ENCODE results near the gene CSNK1D.

CSNK1D gene

GRCh38 chr17:82244413-82245133, 28.9 kb downstream of the CSNK1D start:
- TF ChIP-seq, protein P1, sequence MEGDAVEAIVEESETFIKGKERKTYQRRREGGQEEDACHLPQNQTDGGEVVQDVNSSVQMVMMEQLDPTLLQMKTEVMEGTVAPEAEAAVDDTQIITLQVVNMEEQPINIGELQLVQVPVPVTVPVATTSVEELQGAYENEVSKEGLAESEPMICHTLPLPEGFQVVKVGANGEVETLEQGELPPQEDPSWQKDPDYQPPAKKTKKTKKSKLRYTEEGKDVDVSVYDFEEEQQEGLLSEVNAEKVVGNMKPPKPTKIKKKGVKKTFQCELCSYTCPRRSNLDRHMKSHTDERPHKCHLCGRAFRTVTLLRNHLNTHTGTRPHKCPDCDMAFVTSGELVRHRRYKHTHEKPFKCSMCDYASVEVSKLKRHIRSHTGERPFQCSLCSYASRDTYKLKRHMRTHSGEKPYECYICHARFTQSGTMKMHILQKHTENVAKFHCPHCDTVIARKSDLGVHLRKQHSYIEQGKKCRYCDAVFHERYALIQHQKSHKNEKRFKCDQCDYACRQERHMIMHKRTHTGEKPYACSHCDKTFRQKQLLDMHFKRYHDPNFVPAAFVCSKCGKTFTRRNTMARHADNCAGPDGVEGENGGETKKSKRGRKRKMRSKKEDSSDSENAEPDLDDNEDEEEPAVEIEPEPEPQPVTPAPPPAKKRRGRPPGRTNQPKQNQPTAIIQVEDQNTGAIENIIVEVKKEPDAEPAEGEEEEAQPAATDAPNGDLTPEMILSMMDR (IDR thresholded peaks at IDR 0.05; ENCODE audit: low read depth, low read length), result peak; percentile 56
- DNase-seq (ENCODE audit: extremely low read depth, low read depth), result no peak

DNA sequence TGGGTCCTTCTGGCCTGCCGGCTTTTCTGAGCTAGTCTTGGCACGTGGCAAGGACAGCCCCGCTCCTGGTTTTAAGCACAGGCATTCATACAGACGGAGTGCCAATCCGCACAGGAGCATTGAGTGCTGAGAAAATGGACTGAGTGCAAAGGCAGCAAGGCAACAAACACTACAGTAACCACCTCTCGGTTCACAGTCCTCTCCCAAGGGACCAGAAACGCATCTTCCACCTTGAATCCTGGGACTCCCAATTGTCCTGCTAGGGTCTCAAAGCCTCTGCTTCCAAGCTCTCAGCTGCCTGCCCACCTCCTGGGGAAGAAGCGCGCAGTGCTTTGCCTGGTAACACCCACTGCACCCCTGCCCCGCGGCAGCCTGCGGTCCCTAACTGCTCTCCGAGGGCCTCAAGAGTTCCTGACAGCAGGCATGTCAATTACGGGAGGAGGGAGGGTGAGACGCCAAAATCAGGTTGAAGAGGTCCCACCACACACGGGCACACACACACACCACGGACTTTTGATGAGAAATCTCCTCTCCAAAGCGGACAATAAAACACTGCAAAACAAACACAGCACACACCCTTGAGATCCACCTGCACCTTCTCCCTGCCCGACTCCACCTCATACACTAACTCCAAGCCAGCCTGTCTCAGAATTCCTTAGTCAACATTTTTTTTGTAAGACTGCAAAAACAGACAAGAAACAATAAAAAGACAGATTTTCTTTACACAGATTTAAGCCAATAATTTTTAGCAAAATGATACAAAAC, 29.7 kb downstream of the CSNK1D start:
- TF ChIP-seq, protein P1 (IDR thresholded peaks at IDR 0.05; ENCODE audit: low read depth, low read length), result no peak
- no peak for DNase-seq (ENCODE audit: extremely low read depth, low read depth)

DNA sequence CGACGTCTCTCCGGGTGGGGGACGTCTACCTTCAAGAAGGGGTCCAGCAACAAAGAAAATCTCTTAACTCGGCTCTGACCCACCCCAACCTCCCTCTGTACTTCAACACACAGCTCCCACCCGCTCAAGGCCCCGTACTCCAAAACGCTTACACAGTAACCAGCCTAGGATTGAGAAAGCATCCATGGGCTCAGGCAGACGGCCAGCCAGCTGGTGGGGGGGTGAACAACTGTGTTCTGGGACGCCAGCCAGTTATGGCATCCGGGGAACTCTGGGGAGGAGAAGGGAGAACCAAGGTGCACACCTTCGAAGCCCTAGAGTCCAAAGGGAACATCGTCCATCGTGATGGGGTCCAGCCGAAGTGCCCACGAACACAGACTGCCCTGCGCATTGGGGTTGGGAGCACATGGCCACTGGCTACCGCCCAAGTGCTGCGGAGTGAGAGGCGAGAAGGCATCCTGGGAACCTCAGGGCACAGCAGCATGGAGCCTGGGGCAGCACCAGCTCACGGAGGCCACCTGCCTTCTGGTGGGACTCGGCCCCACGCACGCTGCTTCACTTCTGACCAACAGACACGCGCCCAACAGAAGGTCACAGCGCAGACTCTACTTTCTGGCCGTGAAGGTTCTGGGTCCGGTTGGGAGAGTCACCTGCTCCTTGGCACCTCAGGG, 30.4 kb downstream of the CSNK1D start:
- peak; percentile 63 for DNase-seq (ENCODE audit: extremely low read depth, low read depth)
- TF ChIP-seq, protein P1 (IDR thresholded peaks at IDR 0.05; ENCODE audit: low read depth, low read length), result no peak

GRCh38 chr17:82242698-82242976, 30.9 kb downstream of the CSNK1D start:
- TF ChIP-seq, protein P1 (IDR thresholded peaks at IDR 0.05; ENCODE audit: low read depth, low read length), result no peak
- no peak for DNase-seq (ENCODE audit: extremely low read depth, low read depth)

DNA sequence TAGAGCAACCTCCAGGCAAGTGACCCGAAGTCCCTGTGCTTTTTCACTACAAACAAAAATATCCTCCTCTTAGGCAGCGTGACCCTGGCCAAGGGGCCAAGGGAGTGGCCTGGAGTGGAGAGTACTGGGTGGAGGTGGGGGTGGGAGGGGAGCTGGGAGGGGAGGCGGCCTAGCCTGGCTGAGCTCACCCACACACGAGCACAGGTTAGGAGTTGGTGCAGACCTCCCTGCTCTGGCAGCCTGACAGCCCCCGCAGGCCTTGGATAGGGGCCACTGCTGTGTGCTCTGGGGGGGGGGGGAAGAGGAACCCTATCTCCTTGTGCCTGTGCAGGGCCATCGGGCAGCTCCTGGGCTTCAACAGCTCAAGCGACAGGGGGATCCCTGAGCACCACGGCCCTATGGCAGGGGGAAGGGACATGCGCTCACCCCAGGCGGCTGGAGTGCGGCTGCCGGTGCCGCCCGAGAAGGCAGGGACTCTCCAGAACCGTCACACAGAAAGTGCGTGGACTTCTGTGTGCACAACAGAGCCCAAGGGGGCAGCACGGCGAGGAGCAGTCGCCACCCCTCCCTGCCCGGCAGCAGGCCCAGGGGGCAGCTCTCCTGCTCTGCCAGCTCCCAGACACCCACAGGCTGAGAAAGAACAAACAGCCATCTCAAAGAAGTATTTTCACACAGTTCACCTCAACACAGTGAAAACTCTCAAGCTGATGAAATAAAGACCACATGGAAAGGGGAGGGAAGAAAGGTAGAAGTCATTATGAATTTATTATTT, 31.4 kb downstream of the CSNK1D start:
- DNase-seq (ENCODE audit: extremely low read depth, low read depth), result no peak
- TF ChIP-seq, protein P1 (IDR thresholded peaks at IDR 0.05; ENCODE audit: low read depth, low read length), result no peak

DNA sequence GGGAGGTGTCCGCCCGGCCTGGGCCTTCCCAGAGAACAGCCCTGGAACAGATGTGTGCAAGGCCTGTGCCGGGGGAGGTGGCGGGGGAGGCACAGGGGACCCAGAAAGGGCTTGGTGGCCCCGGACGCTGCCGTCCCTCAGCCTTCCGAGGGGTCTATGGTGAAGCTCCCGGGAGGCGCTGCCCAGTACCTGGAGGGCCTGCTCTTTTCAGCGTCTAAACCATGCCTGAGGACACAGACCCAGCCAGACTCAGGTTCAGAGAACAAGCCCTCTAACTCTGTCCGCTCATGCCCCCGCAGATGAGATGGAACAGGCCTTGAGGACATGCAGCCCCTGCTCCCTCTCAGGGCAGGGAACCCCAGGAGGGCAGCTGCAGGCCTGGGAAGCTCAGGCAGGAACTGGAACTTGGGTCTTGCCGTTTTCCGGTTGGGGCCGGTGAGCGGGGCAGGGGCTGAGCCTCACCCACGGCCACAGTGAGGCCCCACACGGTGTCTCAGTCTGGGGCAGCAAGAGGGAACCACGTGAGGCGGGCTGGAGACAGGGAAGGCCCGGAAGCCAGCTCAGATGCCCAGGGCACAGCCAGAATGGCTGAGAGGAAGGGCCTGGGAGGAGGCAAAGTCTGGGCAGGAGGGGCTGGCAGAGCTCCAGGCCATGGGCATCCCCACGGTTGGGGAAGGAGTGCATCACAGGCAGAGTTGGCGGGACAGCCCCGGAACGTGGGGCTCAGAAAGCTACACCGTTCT, 32.1 kb downstream of the CSNK1D start:
- DNase-seq (ENCODE audit: extremely low read depth, low read depth), result no peak
- TF ChIP-seq, protein P1 (IDR thresholded peaks at IDR 0.05; ENCODE audit: low read depth, low read length), result no peak
